WTC11 (cell line): ENCODE results near the gene TIGIT.

Experiments used
- CTCF ChIP-seq: fragments of 200-600 bp; IDR thresholded peaks from 2 replicates; pipeline ENCODE4 v1.8.0; 2022; ENCODE audit warnings: antibody characterized with exemption
- ELF4 ChIP-seq: sonication (generic); formaldehyde crosslinking; IDR thresholded peaks from 2 replicates; pipeline ENCODE4 v1.8.1; 2022; ENCODE audit warnings: low read depth, mild to moderate bottlenecking, moderate library complexity, missing genetic modification reagents
- FOXK1 ChIP-seq: sonication (generic); formaldehyde crosslinking; IDR thresholded peaks from 2 replicates; pipeline ENCODE4 v1.8.0; 2022; ENCODE audit warnings: mild to moderate bottlenecking, moderate library complexity, missing genetic modification reagents
- NFYB ChIP-seq: sonication (generic); formaldehyde crosslinking; conservative IDR thresholded peaks from 2 replicates; pipeline ENCODE4 v1.8.0; 2022; ENCODE audit warnings: low read depth, missing genetic modification reagents
- ZNF416 ChIP-seq: fragments of 250-450 bp; sonication (Bioruptor Pico); IDR thresholded peaks from 2 replicates; pipeline ENCODE4 v1.9.0; 2021; ENCODE audit warnings: mild to moderate bottlenecking, inconsistent platforms
- ZNF512 ChIP-seq: sonication (generic); formaldehyde crosslinking; IDR thresholded peaks from 2 replicates; pipeline ENCODE4 v1.8.1; 2022; ENCODE audit warnings: missing genetic modification reagents, borderline replicate concordance
- TF ChIP-seq, protein P1 (sequence below): sonication (generic); formaldehyde crosslinking; IDR thresholded peaks from 2 replicates; pipeline ENCODE4 v1.8.1; 2023; ENCODE audit warnings: mild to moderate bottlenecking, missing genetic modification reagents
- TF ChIP-seq, protein P2 (sequence below): sonication (generic); formaldehyde crosslinking; IDR thresholded peaks from 2 replicates; pipeline ENCODE4 v1.8.1; 2023; ENCODE audit warnings: mild to moderate bottlenecking, missing genetic modification reagents, moderate library complexity

DNA sequence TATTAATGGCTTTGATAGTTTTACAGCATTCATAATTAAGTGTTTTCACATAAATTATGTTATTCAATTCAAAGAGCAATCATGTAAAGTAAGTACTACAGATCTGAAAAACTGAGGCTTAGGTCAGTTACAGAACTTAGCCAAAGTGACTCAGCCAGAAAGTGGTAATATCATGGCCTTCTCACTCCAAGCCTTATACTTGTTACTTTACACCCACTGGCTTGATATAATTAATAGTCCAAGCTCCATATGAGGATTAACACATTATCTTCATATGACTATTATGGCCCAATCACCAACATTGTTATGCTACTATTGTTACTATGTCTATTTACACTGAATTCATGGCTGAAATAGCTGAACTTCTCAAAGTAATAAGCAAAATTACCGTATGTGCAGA lies 50.7 kb downstream of the TIGIT start:
- TF ChIP-seq ZNF512 (CRISPR knock-in tag) = no peak
- TF ChIP-seq, protein P1, sequence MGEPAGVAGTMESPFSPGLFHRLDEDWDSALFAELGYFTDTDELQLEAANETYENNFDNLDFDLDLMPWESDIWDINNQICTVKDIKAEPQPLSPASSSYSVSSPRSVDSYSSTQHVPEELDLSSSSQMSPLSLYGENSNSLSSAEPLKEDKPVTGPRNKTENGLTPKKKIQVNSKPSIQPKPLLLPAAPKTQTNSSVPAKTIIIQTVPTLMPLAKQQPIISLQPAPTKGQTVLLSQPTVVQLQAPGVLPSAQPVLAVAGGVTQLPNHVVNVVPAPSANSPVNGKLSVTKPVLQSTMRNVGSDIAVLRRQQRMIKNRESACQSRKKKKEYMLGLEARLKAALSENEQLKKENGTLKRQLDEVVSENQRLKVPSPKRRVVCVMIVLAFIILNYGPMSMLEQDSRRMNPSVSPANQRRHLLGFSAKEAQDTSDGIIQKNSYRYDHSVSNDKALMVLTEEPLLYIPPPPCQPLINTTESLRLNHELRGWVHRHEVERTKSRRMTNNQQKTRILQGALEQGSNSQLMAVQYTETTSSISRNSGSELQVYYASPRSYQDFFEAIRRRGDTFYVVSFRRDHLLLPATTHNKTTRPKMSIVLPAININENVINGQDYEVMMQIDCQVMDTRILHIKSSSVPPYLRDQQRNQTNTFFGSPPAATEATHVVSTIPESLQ (CRISPR knock-in tag) = no peak
- TF ChIP-seq CTCF = no peak
- TF ChIP-seq FOXK1 (CRISPR knock-in tag) = no peak
- no peak for TF ChIP-seq NFYB
- TF ChIP-seq, protein P2, sequence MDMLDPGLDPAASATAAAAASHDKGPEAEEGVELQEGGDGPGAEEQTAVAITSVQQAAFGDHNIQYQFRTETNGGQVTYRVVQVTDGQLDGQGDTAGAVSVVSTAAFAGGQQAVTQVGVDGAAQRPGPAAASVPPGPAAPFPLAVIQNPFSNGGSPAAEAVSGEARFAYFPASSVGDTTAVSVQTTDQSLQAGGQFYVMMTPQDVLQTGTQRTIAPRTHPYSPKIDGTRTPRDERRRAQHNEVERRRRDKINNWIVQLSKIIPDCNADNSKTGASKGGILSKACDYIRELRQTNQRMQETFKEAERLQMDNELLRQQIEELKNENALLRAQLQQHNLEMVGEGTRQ = no peak
- no peak for TF ChIP-seq ELF4 (CRISPR knock-in tag)
- TF ChIP-seq ZNF416 (CRISPR knock-in tag) = no peak
